Activated CD4-positive, alpha-beta T cell treated with anti-CD3 and anti-CD28 coated beads for 36 hours (primary cell): ENCODE results near the gene CRKL. TPM values are rescaled to one million over a fixed set of nuclear protein-coding genes. Genes with fewer than 3 reads are reported as not detected.
A peak's percentile ranks its signal among the peaks of the same experiment; 100 is the strongest.
"Not testable (repeated sequence)": the region's sequence is repeated elsewhere in the genome, so short reads cannot be mapped to it uniquely, and the experiment has no call there.

Experiments
- ATAC-seq: fragments of 200-7000 bp; cut with Tn5 transposase; one replicate; pipeline ENCODE4 v1.10.0; 2021; ENCODE audit warnings: mild to moderate bottlenecking, moderate library complexity
- CTCF ChIA-PET: fragments of 350-600 bp; sonication (Branson Sonifier 250); formaldehyde crosslinking; loops from one replicate; lab custom pipeline; 2021; ENCODE audit warnings: antibody characterized with exemption; lab: Charles Lee
- POLR2A ChIA-PET: fragments of 350-600 bp; sonication (Branson Sonifier 250); formaldehyde crosslinking; loops from one replicate; lab custom pipeline; 2021; ENCODE audit warnings: antibody characterized with exemption, inconsistent platforms; lab: Charles Lee
- DNase-seq: peaks from one replicate; pipeline ENCODE4 v3.0.0-alpha.2; 2020
- H3K27ac Mint-ChIP-seq: one replicate; pipeline ENCODE4 v1.8.0; 2021; ENCODE audit warnings: mixed read lengths
- H3K27me3 Mint-ChIP-seq: one replicate; pipeline ENCODE4 v1.8.0; 2021; ENCODE audit warnings: mixed read lengths
- H3K36me3 Mint-ChIP-seq: one replicate; pipeline ENCODE4 v1.8.0; 2021; ENCODE audit warnings: low read depth, mixed read lengths
- H3K4me1 Mint-ChIP-seq: one replicate; pipeline ENCODE4 v1.8.0; 2021; ENCODE audit warnings: mixed read lengths
- H3K4me3 Mint-ChIP-seq: one replicate; pipeline ENCODE4 v1.8.0; 2021; ENCODE audit warnings: mild to moderate bottlenecking, moderate library complexity, mixed read lengths
- H3K9me3 Mint-ChIP-seq: one replicate; pipeline ENCODE4 v1.8.0; 2021; ENCODE audit warnings: low read depth, mixed read lengths
- intact Hi-C, 2 experiments: fragments of 100-400 bp; cut with DNase I in 1 of 2; cut with micrococcal nuclease in 1 of 2; formaldehyde crosslinking; loops; one replicate each; pipeline versions ENCODE4 v1.14.2 to v1.15.1; 2022 to 2024; cut with DNase I, micrococcal nuclease
- total RNA-seq, 2 experiments: library from RNA; stranded (reverse); gene quantifications; one replicate each; pipeline ENCODE4 v1.2.3, GENCODE V29; 2021

Gene CRKL
- total RNA-seq, 2 experiments from 2014 or later = 80.8 to 92.0 TPM

DNA sequence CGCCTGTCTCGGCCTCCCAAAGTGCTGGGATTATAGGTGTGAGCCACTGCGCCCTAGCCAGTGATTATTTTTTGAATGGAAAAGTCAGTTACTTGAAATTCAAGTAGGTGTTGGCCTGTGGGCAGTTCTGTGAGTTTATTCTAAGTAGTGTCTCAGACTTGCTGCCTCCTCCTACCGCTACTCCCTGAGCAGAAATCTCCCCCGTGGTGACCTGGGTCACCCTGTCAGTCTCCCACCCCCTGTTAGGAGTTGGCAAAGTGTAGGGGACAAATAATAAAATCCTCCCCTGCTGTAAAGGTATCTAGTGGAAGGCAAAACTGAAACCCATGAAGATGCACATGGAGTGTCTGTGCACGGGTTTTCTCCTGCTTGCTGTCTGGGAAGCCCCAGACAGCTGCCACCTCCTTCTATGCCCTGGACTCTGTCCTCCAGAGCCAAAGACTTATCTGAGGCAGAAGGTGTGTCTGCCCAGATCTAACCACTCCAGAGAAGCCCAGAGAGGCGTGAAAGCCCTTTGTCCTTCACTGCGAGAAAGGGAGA lies 32.1 kb upstream of the CRKL start:
- ATAC-seq (no peak), DNase-seq (no peak)
- no peaks in the 10 kb centered on the region for H3K4me1 Mint-ChIP-seq
- CTCF ChIA-PET = interaction anchor here (0.6 to 1.7 kb wide), 5 partner anchors 14 to 56 kb away, joined by 3 to 8 read pairs (median 4); partner anchors contain the start of gene CRKL
- peaks cover 35% of the 10 kb centered on the region for H3K36me3 Mint-ChIP-seq
- H3K27me3 Mint-ChIP-seq = no peaks in the 10 kb centered on the region
- POLR2A ChIA-PET = no interaction called here
- H3K27ac Mint-ChIP-seq = no peak overlapping the region
- H3K4me3 Mint-ChIP-seq = no peak overlapping the region
- intact Hi-C loops = no loop called here
- H3K9me3 Mint-ChIP-seq = no peaks in the 10 kb centered on the region

DNA sequence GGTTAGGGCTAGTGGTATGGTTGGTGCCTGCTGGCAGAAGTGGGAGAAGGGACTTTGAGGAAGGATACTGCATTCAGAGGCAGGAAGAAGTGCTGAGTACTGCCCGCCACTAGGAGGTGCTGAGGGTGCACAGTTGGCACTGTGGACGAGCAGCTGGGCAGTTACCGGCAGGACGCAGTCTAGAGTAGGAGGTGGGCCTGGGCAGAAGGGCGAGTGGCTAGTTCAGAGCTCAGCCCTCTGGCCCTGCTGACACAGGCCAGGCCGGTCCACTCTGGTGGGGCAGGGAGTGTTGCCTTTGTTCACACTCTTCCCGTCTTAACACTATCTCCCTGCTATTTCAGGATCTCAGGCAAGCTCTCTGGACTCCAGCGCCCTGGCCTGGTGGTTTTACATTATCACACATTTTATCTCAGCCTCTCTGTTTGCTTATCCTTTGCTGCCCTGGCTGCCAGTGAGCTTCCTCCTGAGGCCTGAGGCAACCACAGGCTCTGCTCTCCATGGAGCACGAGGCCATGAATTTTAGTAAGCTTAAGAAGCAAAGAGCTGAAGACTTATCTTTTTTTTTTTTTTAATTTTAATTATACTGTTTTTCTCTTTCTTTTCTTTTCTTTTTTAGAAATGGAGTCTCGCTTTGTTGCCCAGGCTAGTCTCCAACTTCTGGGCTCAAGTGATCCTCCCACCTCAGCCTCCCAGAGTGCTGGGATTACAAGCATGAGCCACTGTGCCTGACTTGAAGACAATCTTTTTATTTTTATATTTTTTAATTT lies 31.5 kb upstream of the CRKL start:
- CTCF ChIA-PET = interaction anchor here (0.8 to 1.7 kb wide), 5 partner anchors 9 to 52 kb away, joined by 3 to 8 read pairs (median 4); partner anchors contain the start of gene CRKL
- no peak overlapping the region for H3K27ac Mint-ChIP-seq
- H3K4me1 Mint-ChIP-seq = no peaks in the 10 kb centered on the region
- intact Hi-C loops = no loop called here
- peak; percentile 71 for DNase-seq
- no peaks in the 10 kb centered on the region for H3K9me3 Mint-ChIP-seq
- POLR2A ChIA-PET = no interaction called here
- H3K27me3 Mint-ChIP-seq = no peaks in the 10 kb centered on the region
- H3K36me3 Mint-ChIP-seq = peaks cover 32% of the 10 kb centered on the region
- ATAC-seq = peak; percentile 68
- H3K4me3 Mint-ChIP-seq = no peak overlapping the region

DNA sequence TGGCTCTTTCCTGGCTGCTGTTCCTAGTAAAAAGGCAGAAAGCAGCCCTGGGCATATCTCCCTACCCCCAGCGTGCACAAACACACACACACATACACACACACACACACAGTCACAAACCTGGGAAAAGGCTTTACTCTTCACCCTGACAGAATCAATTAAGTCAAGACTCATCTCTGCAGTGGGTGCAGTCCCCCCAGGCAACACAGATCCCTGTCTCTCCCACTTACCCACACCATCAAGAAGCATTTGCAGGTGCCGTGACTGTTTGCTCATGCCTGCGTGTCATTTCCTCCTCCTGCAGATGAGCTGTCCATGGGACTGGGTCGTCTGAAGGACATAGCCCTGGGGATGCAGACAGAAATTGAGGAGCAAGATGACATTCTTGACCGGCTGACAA lies 29.8 kb upstream of the CRKL start:
- H3K36me3 Mint-ChIP-seq = peaks cover 26% of the 10 kb centered on the region
- intact Hi-C loops = no loop called here
- ChIA-PET POLR2A (no interaction called here), CTCF (no interaction called here)
- no peak for ATAC-seq
- H3K27ac Mint-ChIP-seq = no peak overlapping the region
- H3K27me3 Mint-ChIP-seq = no peaks in the 10 kb centered on the region
- DNase-seq = no peak
- H3K4me3 Mint-ChIP-seq = no peak overlapping the region
- H3K9me3 Mint-ChIP-seq = no peaks in the 10 kb centered on the region
- H3K4me1 Mint-ChIP-seq = no peaks in the 10 kb centered on the region

DNA sequence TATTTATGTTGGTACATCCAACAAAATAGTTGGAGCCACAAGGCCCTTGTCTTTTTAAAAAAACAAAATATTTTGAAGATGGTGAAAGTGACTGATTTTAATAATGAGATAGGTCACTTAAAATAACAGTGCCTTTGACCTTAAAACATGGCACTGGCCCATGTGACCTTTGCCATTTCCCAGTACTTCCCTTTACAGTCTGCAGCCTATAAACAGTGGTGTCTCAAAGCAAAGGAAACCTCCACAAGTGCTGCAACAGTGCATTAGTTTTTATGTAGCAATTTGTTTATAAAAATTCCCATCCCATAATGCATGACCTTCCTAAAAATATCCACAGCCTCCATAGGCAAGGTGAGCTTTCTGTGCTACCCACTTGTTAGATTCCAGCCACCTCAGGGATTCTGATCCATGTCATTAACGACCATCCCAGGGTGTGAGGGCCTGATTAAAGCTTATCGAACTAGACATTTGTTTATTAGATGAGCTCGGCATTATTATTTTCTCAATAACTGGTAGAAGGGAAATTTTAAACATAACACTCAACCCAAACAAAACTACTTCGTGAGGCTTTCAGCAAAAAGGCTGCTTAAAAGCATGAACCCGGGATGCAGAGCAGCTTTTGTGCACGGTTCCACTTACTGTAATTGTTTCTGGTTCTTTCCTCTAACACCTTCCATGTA lies 28.0 kb upstream of the CRKL start:
- no peak overlapping the region for H3K27ac Mint-ChIP-seq
- intact Hi-C loops = no loop called here
- CTCF ChIA-PET = interaction anchor here (1.0 kb wide), 1 partner anchor 8 kb away, joined by 3 read pairs; no protein-coding TSS in a partner anchor

GRCh38 chr22:20889904-20890540 lies 27.2 kb upstream of the CRKL start:
- H3K27me3 Mint-ChIP-seq = peaks cover 2% of the 10 kb centered on the region
- DNase-seq (no peak), ATAC-seq (no peak)
- H3K36me3 Mint-ChIP-seq = peaks cover 20% of the 10 kb centered on the region
- no peaks in the 10 kb centered on the region for H3K4me1 Mint-ChIP-seq
- intact Hi-C loops = no loop called here
- CTCF ChIA-PET = interaction anchor here (1.0 kb wide), 1 partner anchor 9 kb away, joined by 3 read pairs; no protein-coding TSS in a partner anchor
- no peaks in the 10 kb centered on the region for H3K9me3 Mint-ChIP-seq
- H3K4me3 Mint-ChIP-seq = no peak overlapping the region
- POLR2A ChIA-PET = no interaction called here
- H3K27ac Mint-ChIP-seq = no peak overlapping the region

More for the DNA sequence above, 28.0 kb upstream of the CRKL start:
- ATAC-seq (no peak), DNase-seq (no peak)
- no peaks in the 10 kb centered on the region for H3K27me3 Mint-ChIP-seq
- no peak overlapping the region for H3K4me3 Mint-ChIP-seq
- no peaks in the 10 kb centered on the region for H3K9me3 Mint-ChIP-seq
- H3K36me3 Mint-ChIP-seq = peaks cover 24% of the 10 kb centered on the region
- no peaks in the 10 kb centered on the region for H3K4me1 Mint-ChIP-seq
- POLR2A ChIA-PET = no interaction called here

GRCh38 chr22:20890975-20891374 lies 26.2 kb upstream of the CRKL start:
- Mint-ChIP-seq H3K36me3 (peaks cover 15% of the 10 kb centered on the region), H3K27ac (no peak overlapping the region), H3K27me3 (peaks cover 4% of the 10 kb centered on the region), H3K4me1 (no peaks in the 10 kb centered on the region), H3K4me3 (no peak overlapping the region), H3K9me3 (no peaks in the 10 kb centered on the region)
- no peak for ATAC-seq
- POLR2A ChIA-PET = no interaction called here
- CTCF ChIA-PET = no interaction called here
- intact Hi-C loops = no loop called here
- DNase-seq = no peak

GRCh38 chr22:20897737-20898136 lies 19.5 kb upstream of the CRKL start:
- ATAC-seq, intact Hi-C loops, H3K9me3 Mint-ChIP-seq, DNase-seq, H3K4me1 Mint-ChIP-seq, H3K36me3 Mint-ChIP-seq, H3K27ac Mint-ChIP-seq, H3K27me3 Mint-ChIP-seq, H3K4me3 Mint-ChIP-seq: not testable (repeated sequence)
- POLR2A ChIA-PET = interaction anchor here (0.6 kb wide), 1 partner anchor 24 kb away, joined by 6 read pairs; no protein-coding TSS in a partner anchor
- CTCF ChIA-PET = interaction anchor here (0.6 to 2.5 kb wide), 2 partner anchors 12 to 1537 kb away, joined by 3 to 8 read pairs; no protein-coding TSS in a partner anchor

DNA sequence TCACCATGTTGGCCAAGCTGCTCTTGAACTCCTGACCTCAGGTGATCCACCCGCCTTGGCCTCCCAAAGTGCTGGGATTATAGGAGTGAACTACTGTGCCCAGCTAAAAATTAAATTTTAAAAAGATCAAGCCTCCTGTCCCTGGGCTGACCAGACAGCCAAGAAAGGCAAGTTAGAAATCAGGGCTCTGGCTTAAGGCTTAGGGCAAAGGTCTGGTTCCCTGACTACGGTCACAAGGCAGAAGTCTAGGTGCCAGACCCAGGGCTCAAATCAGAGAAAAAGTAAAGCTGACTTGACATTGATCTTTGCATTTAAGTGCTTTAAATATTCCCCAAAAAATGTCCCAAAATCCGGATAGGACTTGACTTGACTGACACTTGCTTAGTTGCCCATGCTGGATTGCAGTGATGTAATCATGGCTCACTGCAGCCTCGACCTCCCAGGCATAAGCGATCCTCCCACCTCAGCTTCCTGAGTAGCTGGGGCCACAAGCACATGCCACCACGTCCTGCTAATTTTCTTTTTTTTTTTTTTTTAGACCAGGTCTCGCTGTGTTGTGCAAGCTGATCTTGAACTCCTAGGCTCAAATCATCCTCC lies 17.3 kb upstream of the CRKL start:
- H3K27me3 Mint-ChIP-seq = peaks cover 2% of the 10 kb centered on the region
- H3K27ac Mint-ChIP-seq = no peak overlapping the region
- ChIA-PET POLR2A (no interaction called here), CTCF (interaction anchor here (0.8 to 2.5 kb wide), 2 partner anchors 9 to 14 kb away, joined by 3 to 8 read pairs; no protein-coding TSS in a partner anchor)
- no peak overlapping the region for H3K4me3 Mint-ChIP-seq
- ATAC-seq (no peak), DNase-seq (no peak)
- H3K36me3 Mint-ChIP-seq = no peaks in the 10 kb centered on the region
- intact Hi-C loops = no loop called here
- no peaks in the 10 kb centered on the region for H3K9me3 Mint-ChIP-seq
- no peaks in the 10 kb centered on the region for H3K4me1 Mint-ChIP-seq

DNA sequence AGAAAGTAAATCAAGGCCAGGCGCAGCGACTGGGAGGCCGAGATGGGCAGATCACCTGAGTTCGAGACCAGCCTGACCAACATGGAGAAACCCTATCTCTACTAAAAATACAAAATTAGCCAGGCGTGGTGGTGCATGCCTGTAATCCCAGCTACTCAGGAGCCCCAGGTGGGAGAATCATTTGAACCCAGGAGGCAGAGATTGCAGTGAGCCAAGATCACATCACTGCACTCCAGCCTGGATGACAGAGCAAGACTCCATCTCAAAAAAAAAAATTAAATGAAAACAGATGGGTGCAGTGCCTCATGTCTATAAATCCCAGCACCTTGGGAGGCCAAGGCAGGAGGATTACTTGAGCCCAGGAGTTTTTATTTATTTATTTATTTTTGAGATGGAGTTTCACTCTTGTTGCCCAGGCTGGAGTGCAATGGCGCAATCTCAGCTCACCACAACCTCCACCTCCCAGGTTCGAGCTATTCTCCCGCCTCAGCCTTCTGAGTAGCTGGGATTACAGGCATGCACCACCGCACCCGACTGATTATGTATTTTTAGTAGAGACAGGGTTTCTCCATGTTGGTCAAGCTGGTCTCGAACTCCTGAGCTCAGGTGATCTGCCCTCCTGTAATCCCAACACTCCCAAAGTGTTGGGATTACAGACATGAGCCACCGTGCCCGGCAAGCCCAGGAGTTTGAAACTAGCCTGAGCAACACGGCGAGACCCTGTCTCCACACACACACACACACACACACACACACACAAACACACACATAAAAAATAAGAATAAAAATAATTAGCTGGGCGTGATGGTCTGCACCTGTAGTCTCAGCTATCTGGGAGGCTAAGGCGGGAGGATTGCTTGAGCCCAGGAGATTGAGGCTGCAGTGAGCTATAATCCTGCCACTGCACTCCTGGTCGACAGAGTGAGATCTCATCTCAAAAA lies 15.8 kb upstream of the CRKL start:
- intact Hi-C loops, H3K4me3 Mint-ChIP-seq, H3K9me3 Mint-ChIP-seq, ATAC-seq, H3K36me3 Mint-ChIP-seq, H3K27ac Mint-ChIP-seq, H3K27me3 Mint-ChIP-seq, DNase-seq, H3K4me1 Mint-ChIP-seq, POLR2A ChIA-PET: not testable (repeated sequence)
- CTCF ChIA-PET = interaction anchor here (0.6 to 0.8 kb wide), 3 partner anchors 16 to 466 kb away, joined by 3 read pairs; partner anchors contain the start of gene CRKL

GRCh38 chr22:20903093-20903492 lies 14.1 kb upstream of the CRKL start:
- Mint-ChIP-seq H3K4me1 (no peaks in the 10 kb centered on the region), H3K36me3 (no peaks in the 10 kb centered on the region), H3K4me3 (no peak overlapping the region), H3K27ac (no peak overlapping the region), H3K27me3 (no peaks in the 10 kb centered on the region), H3K9me3 (no peaks in the 10 kb centered on the region)
- no peak for ATAC-seq
- intact Hi-C loops = no loop called here
- POLR2A ChIA-PET = no interaction called here
- CTCF ChIA-PET = no interaction called here
- no peak for DNase-seq
